Measurements from ENCODE around the gene TCL1A. TPM values are rescaled to one million over a fixed set of nuclear protein-coding genes. Genes with fewer than 3 reads are reported as not detected.
A peak's percentile ranks its signal among the peaks of the same experiment; 100 is the strongest.

Gene TCL1A
- total RNA-seq, 1 donor = not detected

DNA sequence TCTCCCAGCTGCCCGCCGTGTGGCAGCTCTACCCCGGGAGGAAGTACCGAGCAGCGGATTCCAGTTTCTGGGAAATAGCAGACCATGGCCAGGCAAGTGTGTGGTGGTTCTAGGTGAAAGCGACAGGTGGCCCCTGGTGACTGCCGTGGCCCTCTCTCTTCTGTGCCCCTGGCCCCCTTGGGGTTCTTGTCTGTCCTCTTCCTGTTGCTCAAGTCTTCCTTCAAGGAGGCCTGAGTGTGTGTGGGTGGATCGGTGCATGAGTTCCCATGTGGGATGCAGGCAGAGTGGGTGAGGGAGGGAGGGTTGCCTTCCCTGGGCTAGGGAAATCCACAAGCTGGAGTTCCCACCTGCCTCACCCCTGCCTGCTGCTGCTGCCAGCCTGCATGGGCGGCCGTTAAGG is 23.1 kb downstream of the TCL1A start:
- TF ChIP-seq CTCF (IDR thresholded peaks at IDR 0.05; ENCODE audit: insufficient read depth, low read depth, low read length) = no peak
- no peak for DNase-seq (ENCODE audit: low read depth)
- H3K4me3 ChIP-seq (ENCODE audit: low read depth, low read length) = no peak overlapping the region

- TF ChIP-seq CTCF (IDR thresholded peaks at IDR 0.05; ENCODE audit: insufficient read depth, low read depth, low read length) = no peak
- no peak for DNase-seq (ENCODE audit: low read depth)
- no peak overlapping the region for H3K4me3 ChIP-seq (ENCODE audit: low read depth, low read length)
These were observed 24.5 kb downstream of the TCL1A start for GRCh38 chr14:95689441-95689840.

- no peak for DNase-seq (ENCODE audit: low read depth)
- TF ChIP-seq CTCF (IDR thresholded peaks at IDR 0.05; ENCODE audit: insufficient read depth, low read depth, low read length) = no peak
- H3K4me3 ChIP-seq (ENCODE audit: low read depth, low read length) = no peak overlapping the region
These were observed 27.0 kb downstream of the TCL1A start for GRCh38 chr14:95686935-95687334.

DNA sequence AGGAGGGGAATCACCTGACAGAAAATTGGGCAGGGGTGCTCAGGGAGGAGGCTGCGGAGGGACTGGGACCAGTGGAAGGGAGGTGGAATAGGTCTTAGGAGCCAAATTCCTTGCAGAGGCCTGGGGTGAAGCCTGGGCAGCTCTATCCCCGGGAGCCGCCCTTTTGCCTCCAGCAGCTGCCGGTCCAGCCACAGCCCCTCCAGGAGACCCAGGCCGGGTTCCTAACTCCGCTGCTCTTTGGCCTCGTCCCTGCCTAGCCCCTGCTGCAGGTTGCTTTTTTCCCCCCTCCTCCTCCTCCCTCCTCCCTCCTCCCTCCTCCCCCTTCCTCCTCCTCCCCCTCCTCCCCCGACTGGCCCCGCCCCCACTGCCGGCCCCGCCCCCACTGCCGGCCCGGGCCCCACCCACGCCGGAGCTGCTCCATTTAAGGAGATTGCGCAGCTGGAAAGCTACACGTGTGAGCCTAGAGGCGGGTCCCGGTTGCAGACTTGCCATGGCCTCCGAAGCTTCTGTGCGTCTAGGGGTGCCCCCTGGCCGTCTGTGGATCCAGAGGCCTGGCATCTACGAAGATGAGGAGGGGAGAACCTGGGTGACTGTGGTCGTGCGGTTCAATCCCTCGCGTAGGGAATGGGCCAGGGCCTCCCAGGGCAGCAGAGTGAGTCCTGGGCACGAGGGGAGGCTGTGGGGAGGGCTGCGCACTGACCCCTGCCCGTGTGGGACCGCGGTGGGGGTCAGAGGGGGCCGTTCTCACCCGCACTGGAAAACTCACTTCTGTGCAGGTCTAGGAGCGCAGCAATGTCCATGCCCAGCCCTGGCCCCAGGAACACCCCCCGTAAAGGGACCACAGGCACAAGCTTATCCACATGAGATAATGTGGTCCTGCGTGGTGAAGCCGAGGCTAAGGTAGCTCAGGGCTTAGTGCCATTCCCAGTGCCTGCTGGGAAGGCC is 27.7 kb downstream of the TCL1A start, which contains the start of gene TCL1B:
TCL1B (plus strand) TSS at position 449 of the 945 bp plus-strand sequence; CDS start at position 491, 42 bp downstream.
- H3K4me3 ChIP-seq (ENCODE audit: low read depth, low read length) = no peak within 1 kb of the TSS
- DNase-seq (ENCODE audit: low read depth) = no peak
- no peak for TF ChIP-seq CTCF (IDR thresholded peaks at IDR 0.05; ENCODE audit: insufficient read depth, low read depth, low read length)

DNA sequence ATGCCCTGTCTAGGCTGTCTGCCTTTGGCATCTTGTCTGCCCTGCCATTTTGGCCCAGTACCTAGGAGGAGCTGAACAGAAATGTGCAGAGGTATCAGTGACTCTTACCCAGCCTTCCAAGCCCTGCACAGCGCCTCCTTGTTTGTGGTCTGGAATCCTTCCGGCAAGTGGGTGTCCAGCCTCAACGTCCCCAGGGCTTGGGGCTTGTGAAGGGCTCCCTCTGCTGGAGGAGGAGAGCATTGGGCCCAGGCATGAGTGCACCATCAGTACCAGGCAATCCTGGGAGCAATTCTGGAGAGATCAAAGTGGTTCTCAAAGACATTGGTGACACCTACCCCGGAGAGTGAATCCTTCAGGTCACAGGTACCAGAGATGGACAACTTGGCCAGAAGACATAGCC is 30.1 kb downstream of the TCL1A start:
- H3K4me3 ChIP-seq (ENCODE audit: low read depth, low read length) = no peak overlapping the region
- peak; percentile 12 for DNase-seq (ENCODE audit: low read depth)
- peak; percentile 51 for TF ChIP-seq CTCF (IDR thresholded peaks at IDR 0.05; ENCODE audit: insufficient read depth, low read depth, low read length)

GRCh38 chr14:95681153-95681552 is 32.8 kb downstream of the TCL1A start:
- H3K4me3 ChIP-seq (ENCODE audit: low read depth, low read length) = no peak overlapping the region
- no peak for DNase-seq (ENCODE audit: low read depth)
- TF ChIP-seq CTCF (IDR thresholded peaks at IDR 0.05; ENCODE audit: insufficient read depth, low read depth, low read length) = no peak

All from fibroblast of villous mesenchyme (primary cell).